Thymus (tissue), 14 donors: ENCODE results near the gene TTLL1. TPM values are rescaled to one million over a fixed set of nuclear protein-coding genes. Genes with fewer than 3 reads are reported as not detected.

Experiments
- DNase-seq, 9 donors: peaks; one replicate each; pipeline ENCODE4 v3.0.0-alpha.2; 2013; ENCODE audit warnings: low spot score in 9 of 9, low read depth in 6 of 9, missing footprints in 1 of 9
- H3K27ac ChIP-seq, 2 donors: one replicate each; pipeline ENCODE4 v1.5.1; 2013; ENCODE audit warnings: control low read depth in 1 of 2, low read depth in 1 of 2, low read length in 1 of 2, mild to moderate bottlenecking in 1 of 2, moderate library complexity in 1 of 2
- H3K27me3 ChIP-seq, 2 donors: one replicate each; pipeline ENCODE4 v1.5.1; 2013; ENCODE audit warnings: low read length in 1 of 2; ENCODE audit not compliant: control insufficient read depth in 2 of 2, insufficient read depth in 1 of 2
- H3K36me3 ChIP-seq, 2 donors: one replicate each; pipeline ENCODE4 v1.5.1; 2013; ENCODE audit warnings: low read length in 1 of 2, mild to moderate bottlenecking in 1 of 2, moderate library complexity in 1 of 2; ENCODE audit not compliant: control insufficient read depth in 2 of 2, insufficient read depth in 2 of 2
- H3K4me1 ChIP-seq, 2 donors: one replicate each; pipeline ENCODE4 v1.5.1; 2013; ENCODE audit warnings: low read length in 2 of 2; ENCODE audit not compliant: control insufficient read depth in 2 of 2, insufficient read depth in 2 of 2
- H3K4me3 ChIP-seq, 2 donors: one replicate each; pipeline ENCODE4 v1.5.1; 2013; ENCODE audit warnings: low read length in 2 of 2, control low read depth in 1 of 2, mild to moderate bottlenecking in 1 of 2
- H3K9me3 ChIP-seq, 2 donors: one replicate each; pipeline ENCODE4 v1.5.1; 2013; ENCODE audit warnings: low read length in 1 of 2, mild to moderate bottlenecking in 1 of 2; ENCODE audit not compliant: control insufficient read depth in 2 of 2, insufficient read depth in 1 of 2
- WGBS: extraction: QIAGEN DNeasy Blood & Tissue Kit; methylation state at CpG from one replicate; pipeline ENCODE4 v1.1.7; 2013; 5-methylcytosine and 5-hydroxymethylcytosine counted together
- long read RNA-seq, 10 donors: transcript quantifications; one replicate each; lab custom pipeline, GENCODE V29; 2026
- polyA plus RNA-seq: library from polyadenylated mRNA; stranded (reverse); fragments of 200-250 nt; gene quantifications from one replicate; pipeline ENCODE4 v1.2.3, GENCODE V29; 2013
- total RNA-seq: library from RNA; stranded (reverse); fragments of 120-200 nt; gene quantifications from one replicate; pipeline ENCODE4 v1.2.4, GENCODE V29; 2013
- donor health status: healthy.

The TTLL1 gene
- total RNA-seq (10.2 TPM), polyA plus RNA-seq (8.4 TPM)
- long read RNA-seq, donor 1, partial matches to known transcripts, result 0 of 2 reads
- long read RNA-seq, donor 1, other reads (novel, unspliced or antisense), result 0 of 2 reads
- long read RNA-seq, donor 2, transcript TTLL1-201 (11 exons, 1,645 nt), result major isoform, 6 of 6 reads
- long read RNA-seq, donor 2, partial matches to known transcripts, result 0 of 6 reads
- long read RNA-seq, donor 2, other reads (novel, unspliced or antisense), result 0 of 6 reads
- long read RNA-seq, donor 3, partial matches to known transcripts, result 0 of 4 reads
- long read RNA-seq, donor 3, other reads (novel, unspliced or antisense), result 0 of 4 reads
- long read RNA-seq, donor 4, result 0 reads
- long read RNA-seq, donor 5, partial matches to known transcripts, result 0 of 3 reads
- long read RNA-seq, donor 5, other reads (novel, unspliced or antisense), result 0 of 3 reads
- long read RNA-seq, donor 6, partial matches to known transcripts, result 0 of 1 reads
- long read RNA-seq, donor 6, other reads (novel, unspliced or antisense), result 0 of 1 reads
- long read RNA-seq, donor 7, partial matches to known transcripts, result 0 of 1 reads
- long read RNA-seq, donor 7, other reads (novel, unspliced or antisense), result 0 of 1 reads
- long read RNA-seq, donor 8, result 0 reads
- long read RNA-seq, donor 9, partial matches to known transcripts, result 0 of 2 reads
- long read RNA-seq, donor 9, other reads (novel, unspliced or antisense), result 0 of 2 reads
- long read RNA-seq, donor 10, partial matches to known transcripts, result 0 of 3 reads
- long read RNA-seq, donor 10, other reads (novel, unspliced or antisense), result 0 of 3 reads

DNA sequence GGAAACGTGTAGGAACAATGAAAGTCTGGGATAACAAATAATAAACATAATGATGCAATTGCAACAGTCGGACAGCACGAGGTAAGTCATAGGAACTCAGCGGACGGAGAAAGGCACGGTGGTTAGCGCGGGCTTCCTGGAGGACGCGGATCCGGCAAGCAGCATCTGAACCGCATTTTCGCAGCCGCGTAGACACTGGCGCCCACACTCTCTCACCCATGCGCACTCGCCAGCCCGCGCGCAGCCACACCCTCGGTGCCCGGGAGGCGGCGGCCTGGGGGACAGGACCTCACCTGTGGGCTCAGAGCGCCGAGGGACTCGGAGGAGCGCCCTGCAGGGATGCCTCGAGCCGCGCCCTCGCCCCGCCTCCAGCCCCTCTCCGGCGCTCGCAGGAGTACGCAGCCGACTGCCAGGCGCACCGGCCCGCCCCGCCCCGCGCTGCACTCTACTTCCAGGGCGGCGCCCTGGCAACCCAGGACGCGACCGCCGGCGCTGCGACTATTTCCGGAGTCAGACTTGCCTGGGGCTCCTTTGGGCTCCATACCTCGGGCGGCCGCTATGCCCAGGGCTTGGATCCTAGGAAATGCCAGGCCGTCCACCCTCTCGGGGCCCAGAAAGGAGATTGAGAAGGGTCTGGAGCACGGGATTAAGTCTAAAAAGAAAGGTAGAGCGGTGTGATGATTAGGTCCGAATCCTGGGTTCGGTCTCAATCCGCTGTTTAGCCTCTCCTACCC lies at the start of gene TTLL1:
Gene TTLL1 (minus strand): TSS at position 408 of the 734 bp plus-strand sequence. CDS start 13,805 bp downstream, outside the sequence.
- Histone ChIP-seq H3K9me3 (no peaks in the 10 kb centered on the region), H3K4me1 (peaks cover 0 to 23% of the 10 kb centered on the region in 2 donors), H3K4me3 (peak within 1 kb of the TSS; percentile 63), H3K36me3 (no peaks in the 10 kb centered on the region), H3K27ac (peak within 1 kb of the TSS; percentile 26 to 56), H3K27me3 (no peaks in the 10 kb centered on the region)
- WGBS, result 4% methylated on average over 64 of the region's 64 CpGs
- peak; percentile 54 to 91 (median 77) for DNase-seq

- Histone ChIP-seq H3K36me3 (peaks cover 79 to 86% of the 10 kb centered on the region in 2 donors), H3K4me1 (peaks cover 0 to 1% of the 10 kb centered on the region in 2 donors), H3K9me3 (peaks cover 0 to 4% of the 10 kb centered on the region in 2 donors), H3K27me3 (no peaks in the 10 kb centered on the region), H3K4me3 (no peak overlapping the region), H3K27ac (peak overlapping the region in 1 of 2 donors; percentile 5)
- no peak for DNase-seq
- 90% methylated on average over 10 of the region's 10 CpGs for WGBS
Observed at GRCh38 chr22:43136801-43137200, 47.6 kb upstream of the TTLL1 start.

DNA sequence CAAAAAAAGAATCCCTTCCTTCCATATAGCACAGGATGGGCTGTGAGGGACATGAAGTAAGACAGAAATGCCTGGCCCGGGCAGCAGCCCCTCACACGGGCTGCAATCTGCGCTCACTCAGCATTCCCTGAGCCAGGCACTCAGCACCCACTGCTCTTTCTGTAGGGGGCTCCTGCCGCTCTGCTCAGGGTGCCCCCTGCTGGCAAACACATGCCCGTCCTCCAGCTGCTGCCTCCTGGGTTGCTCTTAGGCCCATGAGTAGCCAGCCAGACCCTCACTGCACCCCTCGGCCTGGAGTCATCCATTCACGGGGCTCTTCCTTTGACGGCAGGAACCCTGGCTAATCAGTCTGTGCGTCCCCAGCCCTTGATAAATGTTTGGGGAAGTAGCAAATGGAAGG lies 47.1 kb upstream of the TTLL1 start:
- Histone ChIP-seq H3K36me3 (peaks cover 79 to 90% of the 10 kb centered on the region in 2 donors), H3K27ac (no peak overlapping the region), H3K4me3 (no peak overlapping the region), H3K4me1 (no peaks in the 10 kb centered on the region), H3K9me3 (peaks cover 0 to 4% of the 10 kb centered on the region in 2 donors), H3K27me3 (no peaks in the 10 kb centered on the region)
- DNase-seq, result peak in 3 of 9 donors; percentile 56 to 71 (median 70)
- WGBS, result 52% methylated on average over 9 of the region's 9 CpGs

DNA sequence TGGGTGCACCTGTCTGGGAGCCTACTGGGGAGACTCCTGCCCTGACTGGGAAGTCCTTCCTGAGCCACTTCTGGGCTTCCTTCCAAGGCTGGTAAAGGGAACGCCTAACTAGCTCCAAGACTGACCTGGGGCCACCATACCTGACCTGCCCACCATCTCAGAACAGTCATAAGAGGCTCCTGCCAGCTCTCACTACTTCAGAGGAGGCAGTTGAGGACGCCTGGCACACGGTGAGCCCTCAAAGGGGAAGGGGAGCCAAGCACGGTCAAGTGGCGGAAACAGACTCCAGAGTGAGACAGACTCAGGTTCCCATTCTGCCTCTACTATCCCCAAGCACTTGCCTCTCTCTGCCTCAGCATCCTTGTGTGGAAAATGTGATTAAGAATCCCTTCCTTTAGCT lies 46.4 kb upstream of the TTLL1 start:
- no peak overlapping the region for H3K4me3 ChIP-seq
- DNase-seq, result no peak
- H3K36me3 ChIP-seq, result peaks cover 73 to 85% of the 10 kb centered on the region in 2 donors
- H3K27ac ChIP-seq, result no peak overlapping the region
- H3K27me3 ChIP-seq, result no peaks in the 10 kb centered on the region
- H3K4me1 ChIP-seq, result no peaks in the 10 kb centered on the region
- H3K9me3 ChIP-seq, result peaks cover 0 to 4% of the 10 kb centered on the region in 2 donors
- WGBS, result 98% methylated on average over 5 of the region's 5 CpGs

- WGBS, result 98% methylated on average over 4 of the region's 4 CpGs
- H3K4me3 ChIP-seq, result no peak overlapping the region
- peaks cover 0 to 4% of the 10 kb centered on the region in 2 donors for H3K9me3 ChIP-seq
- no peak overlapping the region for H3K27ac ChIP-seq
- peaks cover 67 to 78% of the 10 kb centered on the region in 2 donors for H3K36me3 ChIP-seq
- peaks cover 3 to 9% of the 10 kb centered on the region in 2 donors for H3K4me1 ChIP-seq
- H3K27me3 ChIP-seq, result no peaks in the 10 kb centered on the region
- DNase-seq, result no peak
Observed at GRCh38 chr22:43134553-43134952, 45.4 kb upstream of the TTLL1 start.

GRCh38 chr22:43133401-43133800 lies 44.2 kb upstream of the TTLL1 start:
- WGBS, result 98% methylated on average over 9 of the region's 9 CpGs
- peaks cover 0 to 4% of the 10 kb centered on the region in 2 donors for H3K9me3 ChIP-seq
- peaks cover 56 to 69% of the 10 kb centered on the region in 2 donors for H3K36me3 ChIP-seq
- no peak overlapping the region for H3K4me3 ChIP-seq
- no peaks in the 10 kb centered on the region for H3K27me3 ChIP-seq
- no peak for DNase-seq
- H3K4me1 ChIP-seq, result peaks cover 14 to 21% of the 10 kb centered on the region in 2 donors
- no peak overlapping the region for H3K27ac ChIP-seq

- DNase-seq, result no peak
- no peaks in the 10 kb centered on the region for H3K27me3 ChIP-seq
- H3K36me3 ChIP-seq, result peaks cover 41 to 54% of the 10 kb centered on the region in 2 donors
- H3K9me3 ChIP-seq, result peaks cover 0 to 4% of the 10 kb centered on the region in 2 donors
- H3K4me1 ChIP-seq, result peaks cover 22 to 36% of the 10 kb centered on the region in 2 donors
- no peak overlapping the region for H3K4me3 ChIP-seq
- 97% methylated on average over 17 of the region's 17 CpGs for WGBS
- no peak overlapping the region for H3K27ac ChIP-seq
Observed at GRCh38 chr22:43131773-43132501, 42.7 kb upstream of the TTLL1 start.
